HG03520 (cell line): ENCODE results near the gene QARS1.

Experiments
- ATAC-seq: cut with Tn5 transposase; IDR thresholded peaks from one replicate; pipeline ENCODE4 v1.9.1; 2021; ENCODE audit warnings: mild to moderate bottlenecking, moderate library complexity; ENCODE audit not compliant: unreplicated experiment

The QARS1 gene

GRCh38 chr3:49104427-49105291, at the start of gene QARS1:
Gene QARS1 (minus strand): TSS chr3:49104757. CDS start chr3:49104733, 24 bp downstream.
- ATAC-seq = peak; percentile 79

- no peak for ATAC-seq
Observed at GRCh38 chr3:49153349-49153912, 48.9 kb upstream of the QARS1 start.

- ATAC-seq = no peak
Observed at GRCh38 chr3:49151610-49152009, 47.1 kb upstream of the QARS1 start.

- ATAC-seq = no peak
Observed at GRCh38 chr3:49148159-49148558, 43.6 kb upstream of the QARS1 start.

GRCh38 chr3:49140080-49140479, 35.5 kb upstream of the QARS1 start:
- no peak for ATAC-seq

- no peak for ATAC-seq
Observed at GRCh38 chr3:49135499-49135898, 30.9 kb upstream of the QARS1 start.

GRCh38 chr3:49134471-49135265, 30.1 kb upstream of the QARS1 start:
- no peak for ATAC-seq

- no peak for ATAC-seq
Observed at GRCh38 chr3:49133226-49133951, 28.8 kb upstream of the QARS1 start.

GRCh38 chr3:49132437-49133225, 28.1 kb upstream of the QARS1 start, which contains the start of gene LAMB2:
Gene LAMB2 (minus strand): TSS chr3:49133050. CDS start chr3:49132867, 183 bp downstream.
- ATAC-seq = no peak

- no peak for ATAC-seq
Observed at GRCh38 chr3:49132073-49132436, 27.5 kb upstream of the QARS1 start.

GRCh38 chr3:49131576-49131975, 27.0 kb upstream of the QARS1 start:
- no peak for ATAC-seq

GRCh38 chr3:49131040-49131439, 26.5 kb upstream of the QARS1 start:
- no peak for ATAC-seq

- ATAC-seq = no peak
Observed at GRCh38 chr3:49124991-49125670, 20.6 kb upstream of the QARS1 start.

GRCh38 chr3:49124203-49124602, 19.6 kb upstream of the QARS1 start:
- no peak for ATAC-seq

GRCh38 chr3:49123687-49124086, 19.1 kb upstream of the QARS1 start:
- ATAC-seq = no peak

- no peak for ATAC-seq
Observed at GRCh38 chr3:49122886-49123545, 18.5 kb upstream of the QARS1 start.

GRCh38 chr3:49122451-49122850, 17.9 kb upstream of the QARS1 start:
- no peak for ATAC-seq

GRCh38 chr3:49122022-49122421, 17.5 kb upstream of the QARS1 start:
- no peak for ATAC-seq

GRCh38 chr3:49121132-49121736, 16.7 kb upstream of the QARS1 start:
- no peak for ATAC-seq
